WTC11 (cell line): ENCODE data around the gene ZNF205.

ENCODE experiments used
- ESRRA ChIP-seq: sonication (generic); formaldehyde crosslinking; IDR thresholded peaks from 2 replicates; pipeline ENCODE4 v1.8.1; 2022; ENCODE audit warnings: mild to moderate bottlenecking, missing genetic modification reagents, borderline replicate concordance
- JUN ChIP-seq: sonication (generic); formaldehyde crosslinking; IDR thresholded peaks from 2 replicates; pipeline ENCODE4 v1.8.0; 2023; ENCODE audit warnings: mild to moderate bottlenecking, missing genetic modification reagents
- TCF7 ChIP-seq: sonication (generic); formaldehyde crosslinking; IDR thresholded peaks from 2 replicates; pipeline ENCODE4 v1.8.0; 2022; ENCODE audit warnings: mild to moderate bottlenecking, low read depth, missing genetic modification reagents, moderate library complexity
- ZNF121 ChIP-seq: sonication (generic); formaldehyde crosslinking; IDR thresholded peaks from 2 replicates; pipeline ENCODE4 v1.8.0; 2023; ENCODE audit warnings: missing genetic modification reagents
- ZNF263 ChIP-seq: sonication (generic); formaldehyde crosslinking; IDR thresholded peaks from 2 replicates; pipeline ENCODE4 v1.8.1; 2022; ENCODE audit warnings: low read depth, mild to moderate bottlenecking, moderate library complexity, missing genetic modification reagents
- TF ChIP-seq, protein P1 (sequence below): fragments of 200-600 bp; IDR thresholded peaks from 2 replicates; pipeline ENCODE4 v1.8.0; 2022; ENCODE audit warnings: antibody characterized with exemption
- TF ChIP-seq, protein P2 (sequence below): sonication (generic); formaldehyde crosslinking; conservative IDR thresholded peaks from 2 replicates; pipeline ENCODE4 v1.8.1; 2022; ENCODE audit warnings: mild to moderate bottlenecking, missing genetic modification reagents
- TF ChIP-seq, protein P3 (sequence below): sonication (generic); formaldehyde crosslinking; IDR thresholded peaks from 2 replicates; pipeline ENCODE4 v1.8.0; 2022; ENCODE audit warnings: mild to moderate bottlenecking, missing genetic modification reagents
- TF ChIP-seq, protein P4 (sequence below): sonication (generic); formaldehyde crosslinking; IDR thresholded peaks from 2 replicates; pipeline ENCODE4 v1.8.1; 2022; ENCODE audit warnings: low read depth, mild to moderate bottlenecking, moderate library complexity, missing genetic modification reagents, borderline replicate concordance
- TF ChIP-seq, protein P5 (sequence below): sonication (generic); formaldehyde crosslinking; IDR thresholded peaks from 2 replicates; pipeline ENCODE4 v1.8.1; 2022; ENCODE audit warnings: mild to moderate bottlenecking, missing genetic modification reagents, moderate library complexity, borderline replicate concordance
- TF ChIP-seq, protein P6 (sequence below): sonication (generic); formaldehyde crosslinking; conservative IDR thresholded peaks from 2 replicates; pipeline ENCODE4 v1.8.1; 2023; ENCODE audit warnings: mild to moderate bottlenecking, low read depth, missing genetic modification reagents, moderate library complexity
- TF ChIP-seq, protein P7 (sequence below): sonication (generic); formaldehyde crosslinking; IDR thresholded peaks from 2 replicates; pipeline ENCODE4 v1.8.1; 2022; ENCODE audit warnings: low read depth, missing genetic modification reagents, borderline replicate concordance
- TF ChIP-seq, protein P8 (sequence below): sonication (generic); formaldehyde crosslinking; IDR thresholded peaks from 2 replicates; pipeline ENCODE4 v1.8.1; 2023; ENCODE audit warnings: mild to moderate bottlenecking, missing genetic modification reagents, borderline replicate concordance
- TF ChIP-seq, protein P9 (sequence below): sonication (generic); formaldehyde crosslinking; IDR thresholded peaks from 2 replicates; pipeline ENCODE4 v1.8.1; 2023; ENCODE audit warnings: mild to moderate bottlenecking, missing genetic modification reagents, moderate library complexity

DNA sequence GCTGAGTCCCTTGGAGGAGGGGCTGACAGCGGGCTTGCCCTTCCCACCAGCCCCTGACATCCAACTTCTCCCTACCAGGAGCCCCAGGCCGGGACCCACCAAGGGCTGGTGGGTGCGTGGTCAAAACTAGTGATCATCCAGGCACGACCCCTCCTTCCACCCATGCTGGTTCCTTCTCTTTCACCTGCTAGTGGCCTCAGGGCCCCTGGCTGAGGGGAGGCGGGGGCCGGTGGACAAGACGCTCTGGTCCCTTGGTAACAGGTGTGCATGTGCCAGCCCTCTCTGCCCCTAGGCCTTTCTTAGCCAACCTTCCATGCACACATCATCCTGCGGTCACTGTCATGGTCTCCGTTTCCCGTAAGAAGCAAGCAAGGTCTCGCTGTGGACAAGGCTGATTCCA, 30.8 kb downstream of the ZNF205 start:
- TF ChIP-seq, protein P1, sequence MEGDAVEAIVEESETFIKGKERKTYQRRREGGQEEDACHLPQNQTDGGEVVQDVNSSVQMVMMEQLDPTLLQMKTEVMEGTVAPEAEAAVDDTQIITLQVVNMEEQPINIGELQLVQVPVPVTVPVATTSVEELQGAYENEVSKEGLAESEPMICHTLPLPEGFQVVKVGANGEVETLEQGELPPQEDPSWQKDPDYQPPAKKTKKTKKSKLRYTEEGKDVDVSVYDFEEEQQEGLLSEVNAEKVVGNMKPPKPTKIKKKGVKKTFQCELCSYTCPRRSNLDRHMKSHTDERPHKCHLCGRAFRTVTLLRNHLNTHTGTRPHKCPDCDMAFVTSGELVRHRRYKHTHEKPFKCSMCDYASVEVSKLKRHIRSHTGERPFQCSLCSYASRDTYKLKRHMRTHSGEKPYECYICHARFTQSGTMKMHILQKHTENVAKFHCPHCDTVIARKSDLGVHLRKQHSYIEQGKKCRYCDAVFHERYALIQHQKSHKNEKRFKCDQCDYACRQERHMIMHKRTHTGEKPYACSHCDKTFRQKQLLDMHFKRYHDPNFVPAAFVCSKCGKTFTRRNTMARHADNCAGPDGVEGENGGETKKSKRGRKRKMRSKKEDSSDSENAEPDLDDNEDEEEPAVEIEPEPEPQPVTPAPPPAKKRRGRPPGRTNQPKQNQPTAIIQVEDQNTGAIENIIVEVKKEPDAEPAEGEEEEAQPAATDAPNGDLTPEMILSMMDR: no peak
- TF ChIP-seq, protein P2, sequence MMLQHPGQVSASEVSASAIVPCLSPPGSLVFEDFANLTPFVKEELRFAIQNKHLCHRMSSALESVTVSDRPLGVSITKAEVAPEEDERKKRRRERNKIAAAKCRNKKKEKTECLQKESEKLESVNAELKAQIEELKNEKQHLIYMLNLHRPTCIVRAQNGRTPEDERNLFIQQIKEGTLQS (CRISPR knock-in tag): no peak
- TF ChIP-seq, protein P3, sequence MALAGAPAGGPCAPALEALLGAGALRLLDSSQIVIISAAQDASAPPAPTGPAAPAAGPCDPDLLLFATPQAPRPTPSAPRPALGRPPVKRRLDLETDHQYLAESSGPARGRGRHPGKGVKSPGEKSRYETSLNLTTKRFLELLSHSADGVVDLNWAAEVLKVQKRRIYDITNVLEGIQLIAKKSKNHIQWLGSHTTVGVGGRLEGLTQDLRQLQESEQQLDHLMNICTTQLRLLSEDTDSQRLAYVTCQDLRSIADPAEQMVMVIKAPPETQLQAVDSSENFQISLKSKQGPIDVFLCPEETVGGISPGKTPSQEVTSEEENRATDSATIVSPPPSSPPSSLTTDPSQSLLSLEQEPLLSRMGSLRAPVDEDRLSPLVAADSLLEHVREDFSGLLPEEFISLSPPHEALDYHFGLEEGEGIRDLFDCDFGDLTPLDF: no peak
- TF ChIP-seq ZNF121 (no peak), TCF7 (CRISPR knock-in tag) (no peak), ESRRA (no peak), JUN (CRISPR knock-in tag) (no peak), ZNF263 (CRISPR knock-in tag) (no peak)
- TF ChIP-seq, protein P4, sequence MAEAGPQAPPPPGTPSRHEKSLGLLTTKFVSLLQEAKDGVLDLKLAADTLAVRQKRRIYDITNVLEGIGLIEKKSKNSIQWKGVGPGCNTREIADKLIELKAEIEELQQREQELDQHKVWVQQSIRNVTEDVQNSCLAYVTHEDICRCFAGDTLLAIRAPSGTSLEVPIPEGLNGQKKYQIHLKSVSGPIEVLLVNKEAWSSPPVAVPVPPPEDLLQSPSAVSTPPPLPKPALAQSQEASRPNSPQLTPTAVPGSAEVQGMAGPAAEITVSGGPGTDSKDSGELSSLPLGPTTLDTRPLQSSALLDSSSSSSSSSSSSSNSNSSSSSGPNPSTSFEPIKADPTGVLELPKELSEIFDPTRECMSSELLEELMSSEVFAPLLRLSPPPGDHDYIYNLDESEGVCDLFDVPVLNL: no peak
- TF ChIP-seq, protein P5, sequence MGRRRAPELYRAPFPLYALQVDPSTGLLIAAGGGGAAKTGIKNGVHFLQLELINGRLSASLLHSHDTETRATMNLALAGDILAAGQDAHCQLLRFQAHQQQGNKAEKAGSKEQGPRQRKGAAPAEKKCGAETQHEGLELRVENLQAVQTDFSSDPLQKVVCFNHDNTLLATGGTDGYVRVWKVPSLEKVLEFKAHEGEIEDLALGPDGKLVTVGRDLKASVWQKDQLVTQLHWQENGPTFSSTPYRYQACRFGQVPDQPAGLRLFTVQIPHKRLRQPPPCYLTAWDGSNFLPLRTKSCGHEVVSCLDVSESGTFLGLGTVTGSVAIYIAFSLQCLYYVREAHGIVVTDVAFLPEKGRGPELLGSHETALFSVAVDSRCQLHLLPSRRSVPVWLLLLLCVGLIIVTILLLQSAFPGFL: no peak
- TF ChIP-seq, protein P6, sequence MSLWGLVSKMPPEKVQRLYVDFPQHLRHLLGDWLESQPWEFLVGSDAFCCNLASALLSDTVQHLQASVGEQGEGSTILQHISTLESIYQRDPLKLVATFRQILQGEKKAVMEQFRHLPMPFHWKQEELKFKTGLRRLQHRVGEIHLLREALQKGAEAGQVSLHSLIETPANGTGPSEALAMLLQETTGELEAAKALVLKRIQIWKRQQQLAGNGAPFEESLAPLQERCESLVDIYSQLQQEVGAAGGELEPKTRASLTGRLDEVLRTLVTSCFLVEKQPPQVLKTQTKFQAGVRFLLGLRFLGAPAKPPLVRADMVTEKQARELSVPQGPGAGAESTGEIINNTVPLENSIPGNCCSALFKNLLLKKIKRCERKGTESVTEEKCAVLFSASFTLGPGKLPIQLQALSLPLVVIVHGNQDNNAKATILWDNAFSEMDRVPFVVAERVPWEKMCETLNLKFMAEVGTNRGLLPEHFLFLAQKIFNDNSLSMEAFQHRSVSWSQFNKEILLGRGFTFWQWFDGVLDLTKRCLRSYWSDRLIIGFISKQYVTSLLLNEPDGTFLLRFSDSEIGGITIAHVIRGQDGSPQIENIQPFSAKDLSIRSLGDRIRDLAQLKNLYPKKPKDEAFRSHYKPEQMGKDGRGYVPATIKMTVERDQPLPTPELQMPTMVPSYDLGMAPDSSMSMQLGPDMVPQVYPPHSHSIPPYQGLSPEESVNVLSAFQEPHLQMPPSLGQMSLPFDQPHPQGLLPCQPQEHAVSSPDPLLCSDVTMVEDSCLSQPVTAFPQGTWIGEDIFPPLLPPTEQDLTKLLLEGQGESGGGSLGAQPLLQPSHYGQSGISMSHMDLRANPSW (CRISPR knock-in tag): no peak
- TF ChIP-seq, protein P7, sequence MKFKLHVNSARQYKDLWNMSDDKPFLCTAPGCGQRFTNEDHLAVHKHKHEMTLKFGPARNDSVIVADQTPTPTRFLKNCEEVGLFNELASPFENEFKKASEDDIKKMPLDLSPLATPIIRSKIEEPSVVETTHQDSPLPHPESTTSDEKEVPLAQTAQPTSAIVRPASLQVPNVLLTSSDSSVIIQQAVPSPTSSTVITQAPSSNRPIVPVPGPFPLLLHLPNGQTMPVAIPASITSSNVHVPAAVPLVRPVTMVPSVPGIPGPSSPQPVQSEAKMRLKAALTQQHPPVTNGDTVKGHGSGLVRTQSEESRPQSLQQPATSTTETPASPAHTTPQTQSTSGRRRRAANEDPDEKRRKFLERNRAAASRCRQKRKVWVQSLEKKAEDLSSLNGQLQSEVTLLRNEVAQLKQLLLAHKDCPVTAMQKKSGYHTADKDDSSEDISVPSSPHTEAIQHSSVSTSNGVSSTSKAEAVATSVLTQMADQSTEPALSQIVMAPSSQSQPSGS (CRISPR knock-in tag): no peak
- TF ChIP-seq, protein P8, sequence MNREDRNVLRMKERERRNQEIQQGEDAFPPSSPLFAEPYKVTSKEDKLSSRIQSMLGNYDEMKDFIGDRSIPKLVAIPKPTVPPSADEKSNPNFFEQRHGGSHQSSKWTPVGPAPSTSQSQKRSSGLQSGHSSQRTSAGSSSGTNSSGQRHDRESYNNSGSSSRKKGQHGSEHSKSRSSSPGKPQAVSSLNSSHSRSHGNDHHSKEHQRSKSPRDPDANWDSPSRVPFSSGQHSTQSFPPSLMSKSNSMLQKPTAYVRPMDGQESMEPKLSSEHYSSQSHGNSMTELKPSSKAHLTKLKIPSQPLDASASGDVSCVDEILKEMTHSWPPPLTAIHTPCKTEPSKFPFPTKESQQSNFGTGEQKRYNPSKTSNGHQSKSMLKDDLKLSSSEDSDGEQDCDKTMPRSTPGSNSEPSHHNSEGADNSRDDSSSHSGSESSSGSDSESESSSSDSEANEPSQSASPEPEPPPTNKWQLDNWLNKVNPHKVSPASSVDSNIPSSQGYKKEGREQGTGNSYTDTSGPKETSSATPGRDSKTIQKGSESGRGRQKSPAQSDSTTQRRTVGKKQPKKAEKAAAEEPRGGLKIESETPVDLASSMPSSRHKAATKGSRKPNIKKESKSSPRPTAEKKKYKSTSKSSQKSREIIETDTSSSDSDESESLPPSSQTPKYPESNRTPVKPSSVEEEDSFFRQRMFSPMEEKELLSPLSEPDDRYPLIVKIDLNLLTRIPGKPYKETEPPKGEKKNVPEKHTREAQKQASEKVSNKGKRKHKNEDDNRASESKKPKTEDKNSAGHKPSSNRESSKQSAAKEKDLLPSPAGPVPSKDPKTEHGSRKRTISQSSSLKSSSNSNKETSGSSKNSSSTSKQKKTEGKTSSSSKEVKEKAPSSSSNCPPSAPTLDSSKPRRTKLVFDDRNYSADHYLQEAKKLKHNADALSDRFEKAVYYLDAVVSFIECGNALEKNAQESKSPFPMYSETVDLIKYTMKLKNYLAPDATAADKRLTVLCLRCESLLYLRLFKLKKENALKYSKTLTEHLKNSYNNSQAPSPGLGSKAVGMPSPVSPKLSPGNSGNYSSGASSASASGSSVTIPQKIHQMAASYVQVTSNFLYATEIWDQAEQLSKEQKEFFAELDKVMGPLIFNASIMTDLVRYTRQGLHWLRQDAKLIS (CRISPR knock-in tag): no peak
- TF ChIP-seq, protein P9, sequence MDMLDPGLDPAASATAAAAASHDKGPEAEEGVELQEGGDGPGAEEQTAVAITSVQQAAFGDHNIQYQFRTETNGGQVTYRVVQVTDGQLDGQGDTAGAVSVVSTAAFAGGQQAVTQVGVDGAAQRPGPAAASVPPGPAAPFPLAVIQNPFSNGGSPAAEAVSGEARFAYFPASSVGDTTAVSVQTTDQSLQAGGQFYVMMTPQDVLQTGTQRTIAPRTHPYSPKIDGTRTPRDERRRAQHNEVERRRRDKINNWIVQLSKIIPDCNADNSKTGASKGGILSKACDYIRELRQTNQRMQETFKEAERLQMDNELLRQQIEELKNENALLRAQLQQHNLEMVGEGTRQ (CRISPR knock-in tag): no peak
